Lower leg skin (tissue), 4 donors: ENCODE data around the gene DLGAP1. TPM values are rescaled to one million over a fixed set of nuclear protein-coding genes. Genes with fewer than 3 reads are reported as not detected.
"Not testable (repeated sequence)": the region's sequence is repeated elsewhere in the genome, so short reads cannot be mapped to it uniquely, and the experiment has no call there.

ENCODE experiments used
- DNase-seq, 2 donors: peaks; one replicate each; pipeline ENCODE4 v3.0.0-alpha.2; 2019; ENCODE audit warnings: low spot score in 2 of 2
- H3K4me3 ChIP-seq: fragments of 200-600 bp; sonication (generic); 2 replicates; pipeline ENCODE4 v1.5.1; 2017; ENCODE audit warnings: mild to moderate bottlenecking, low read depth; ENCODE audit not compliant: poor library complexity, severe bottlenecking
- CTCF ChIP-seq, 3 donors: fragments of 450-650 bp; IDR thresholded peaks; one replicate each; pipeline ENCODE4 v1.5.1; 2016; ENCODE audit warnings: antibody characterized with exemption in 3 of 3, mild to moderate bottlenecking in 3 of 3, moderate library complexity in 2 of 3
- POLR2A ChIP-seq, 2 donors: fragments of 450-650 bp; IDR thresholded peaks; one replicate each; pipeline ENCODE4 v1.6.1; 2016 to 2017; ENCODE audit warnings: antibody characterized with exemption in 2 of 2, mild to moderate bottlenecking in 1 of 2, moderate library complexity in 1 of 2
- WGBS, 2 donors: methylation state at CpG; one replicate each; pipeline ENCODE4 v1.1.5; 2018; 5-methylcytosine and 5-hydroxymethylcytosine counted together
- intact Hi-C: fragments of 100-400 bp; cut with DNase I; formaldehyde crosslinking; loops from one replicate; pipeline ENCODE4 v1.15.0; 2023; ENCODE audit warnings: low total_unique reads
- total RNA-seq, 4 donors: library from RNA; depleted of rRNA; stranded (reverse); fragments of >200 nt; gene quantifications; one replicate each; pipeline ENCODE4 v1.1.0, GENCODE V29; 2016

Gene DLGAP1
- 1 to 10 TPM in 2 of 4 donors, under 1 TPM in 2; 0.34 to 1.3 (median 0.82) TPM for total RNA-seq

- H3K4me3 ChIP-seq = peak within 1 kb of the TSS; percentile 8
- TF ChIP-seq POLR2A (IDR thresholded peaks at IDR 0.05) (no peak), CTCF (IDR thresholded peaks at IDR 0.05) (no peak)
- WGBS, 2 donors = 0 to 2% methylated on average over 9 to 67 of the region's 75 CpGs
- intact Hi-C loops = no loop called here
- no peak for DNase-seq
Measured at GRCh38 chr18:4455113-4455811, at the start of gene DLGAP1. Gene DLGAP1 (minus strand): TSS chr18:4455307.

GRCh38 chr18:4494703-4495284 lies 39.7 kb upstream of the DLGAP1 start:
- WGBS, 2 donors = 85 to 87% methylated on average over 4 of the region's 4 CpGs
- intact Hi-C loops = not testable (repeated sequence)

GRCh38 chr18:4468511-4468910 lies 13.4 kb upstream of the DLGAP1 start:
- intact Hi-C loops = no loop called here
- DNase-seq = no peak
- 47 to 62% methylated on average over 3 of the region's 3 CpGs for WGBS, 2 donors

More at GRCh38 chr18:4494703-4495284, 39.7 kb upstream of the DLGAP1 start:
- not testable (repeated sequence) for H3K4me3 ChIP-seq, DNase-seq

GRCh38 chr18:4454537-4455112 lies 482 bp downstream of the DLGAP1 start:
- WGBS, 2 donors = 1% methylated on average over 30 to 60 of the region's 65 CpGs
- intact Hi-C loops = no loop called here
- TF ChIP-seq CTCF (IDR thresholded peaks at IDR 0.05) (no peak), POLR2A (IDR thresholded peaks at IDR 0.05) (no peak)
- DNase-seq = no peak
- H3K4me3 ChIP-seq = peak overlapping the region; percentile 8

More at GRCh38 chr18:4468511-4468910, 13.4 kb upstream of the DLGAP1 start:
- no peak overlapping the region for H3K4me3 ChIP-seq
- TF ChIP-seq CTCF (IDR thresholded peaks at IDR 0.05) = no peak
- TF ChIP-seq POLR2A (IDR thresholded peaks at IDR 0.05) = no peak

GRCh38 chr18:4453874-4454536 lies 1.1 kb downstream of the DLGAP1 start:
- TF ChIP-seq POLR2A (IDR thresholded peaks at IDR 0.05) (no peak), CTCF (IDR thresholded peaks at IDR 0.05) (no peak)
- 3% methylated on average over 35 to 45 of the region's 46 CpGs for WGBS, 2 donors
- no peak for DNase-seq
- intact Hi-C loops = no loop called here
- H3K4me3 ChIP-seq = no peak overlapping the region

- TF ChIP-seq CTCF (IDR thresholded peaks at IDR 0.05) = no peak
- TF ChIP-seq POLR2A (IDR thresholded peaks at IDR 0.05) = no peak
- H3K4me3 ChIP-seq = no peak overlapping the region
- WGBS, 2 donors = 7 to 9% methylated on average over 8 of the region's 8 CpGs
- intact Hi-C loops = no loop called here
- DNase-seq = no peak
Measured at GRCh38 chr18:4453567-4453873, 1.6 kb downstream of the DLGAP1 start.
